ENCODE data around the gene ARAP3. TPM values are rescaled to one million over a fixed set of nuclear protein-coding genes. Genes with fewer than 3 reads are reported as not detected.

Gene ARAP3
- total and polyA plus RNA-seq, 2 donors (not counting 3 experiments of a cell fraction or from before 2014, with no cell fraction given): 60.6 to 136 TPM

DNA sequence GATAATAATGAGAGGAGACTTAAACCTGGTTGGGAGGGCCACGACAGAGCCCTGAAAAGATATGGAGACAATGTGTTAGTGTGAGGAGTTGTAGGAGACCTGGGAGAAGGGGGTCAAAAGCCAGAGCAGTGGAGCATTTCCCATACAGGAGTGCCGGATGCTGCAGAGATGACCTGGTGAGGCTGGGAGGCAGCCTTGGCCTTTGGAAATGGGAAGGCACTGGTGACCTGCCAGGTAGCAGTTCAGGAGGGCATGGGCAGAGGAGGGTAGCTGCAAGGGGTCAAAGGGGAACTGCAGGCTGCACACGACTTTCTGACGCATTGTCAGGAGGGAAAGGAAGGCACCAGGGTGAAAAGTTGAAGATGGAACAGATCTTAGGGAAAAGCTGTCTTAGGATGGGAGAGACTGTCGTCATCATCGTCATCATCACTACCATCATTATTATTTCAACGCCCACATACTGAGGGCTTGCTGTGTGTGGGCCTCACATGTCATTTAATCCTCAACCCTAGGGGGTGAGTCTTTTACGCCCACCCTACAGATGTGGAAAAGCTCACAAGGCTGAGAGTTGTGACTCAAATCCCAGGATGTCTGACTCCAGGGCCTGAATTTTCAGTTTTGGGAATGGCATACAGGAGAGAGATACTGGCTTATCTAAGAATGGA is 13.3 kb downstream of the ARAP3 start:
- DNase-seq (ENCODE audit: low read depth, low spot score) (no peak), FAIRE-seq (no peak)
- H4K20me1 ChIP-seq (replicated peaks; ENCODE audit: control insufficient read depth, extremely low read depth, insufficient read depth, low read length): no peaks in the 10 kb centered on the region
- no peak overlapping the region for H3K27ac ChIP-seq (ENCODE audit: insufficient read depth, low read depth, low read length)
- H3K4me2 ChIP-seq (ENCODE audit: insufficient read depth, low read length): no peak overlapping the region
- peaks cover 12% of the 10 kb centered on the region for H3K79me2 ChIP-seq (ENCODE audit: control insufficient read depth, insufficient read depth, low read length)
- H3K9me1 ChIP-seq (replicated peaks; ENCODE audit: control insufficient read depth, extremely low read depth, insufficient read depth, low read length): no peaks in the 10 kb centered on the region
- dilution Hi-C loops (cut with MboI; ENCODE audit: extremely low pct_ligation_motif_present, low sequenced_read_pairs) (no loop called here), intact Hi-C loops (cut with micrococcal nuclease) (no loop called here)
- no peak overlapping the region for H3K9ac ChIP-seq (replicated peaks; ENCODE audit: extremely low read depth, insufficient read depth, low read length)
- BruUV-seq (replicated peaks): no TSS peak
- ChIA-PET CTCF (interaction anchor here (0.6 to 2.4 kb wide), 10 partner anchors 8 to 292 kb away, joined by 3 to 16 read pairs (median 4); no protein-coding TSS in a partner anchor), POLR2A (interaction anchor here (0.6 kb wide), 1 partner anchor 165 kb away, joined by 3 read pairs; no protein-coding TSS in a partner anchor)
- H2AFZ ChIP-seq (ENCODE audit: low read depth, low read length): no peak overlapping the region
- no peak for TF ChIP-seq JUN (IDR thresholded peaks at IDR 0.05; ENCODE audit: borderline replicate concordance, insufficient read depth, insufficient read length, low read depth)
- TF ChIP-seq, protein P1, sequence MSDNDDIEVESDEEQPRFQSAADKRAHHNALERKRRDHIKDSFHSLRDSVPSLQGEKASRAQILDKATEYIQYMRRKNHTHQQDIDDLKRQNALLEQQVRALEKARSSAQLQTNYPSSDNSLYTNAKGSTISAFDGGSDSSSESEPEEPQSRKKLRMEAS (IDR thresholded peaks at IDR 0.05; ENCODE audit: insufficient read depth, insufficient read length): no peak
- TF ChIP-seq POLR2AphosphoS5 (IDR thresholded peaks at IDR 0.05; ENCODE audit: insufficient read depth, low read depth, low read length): no peak
- TF ChIP-seq EZH2 (IDR thresholded peaks at IDR 0.05; ENCODE audit: borderline replicate concordance, low read depth, low read length, severe bottlenecking): no peak
- TF ChIP-seq, protein P2, sequence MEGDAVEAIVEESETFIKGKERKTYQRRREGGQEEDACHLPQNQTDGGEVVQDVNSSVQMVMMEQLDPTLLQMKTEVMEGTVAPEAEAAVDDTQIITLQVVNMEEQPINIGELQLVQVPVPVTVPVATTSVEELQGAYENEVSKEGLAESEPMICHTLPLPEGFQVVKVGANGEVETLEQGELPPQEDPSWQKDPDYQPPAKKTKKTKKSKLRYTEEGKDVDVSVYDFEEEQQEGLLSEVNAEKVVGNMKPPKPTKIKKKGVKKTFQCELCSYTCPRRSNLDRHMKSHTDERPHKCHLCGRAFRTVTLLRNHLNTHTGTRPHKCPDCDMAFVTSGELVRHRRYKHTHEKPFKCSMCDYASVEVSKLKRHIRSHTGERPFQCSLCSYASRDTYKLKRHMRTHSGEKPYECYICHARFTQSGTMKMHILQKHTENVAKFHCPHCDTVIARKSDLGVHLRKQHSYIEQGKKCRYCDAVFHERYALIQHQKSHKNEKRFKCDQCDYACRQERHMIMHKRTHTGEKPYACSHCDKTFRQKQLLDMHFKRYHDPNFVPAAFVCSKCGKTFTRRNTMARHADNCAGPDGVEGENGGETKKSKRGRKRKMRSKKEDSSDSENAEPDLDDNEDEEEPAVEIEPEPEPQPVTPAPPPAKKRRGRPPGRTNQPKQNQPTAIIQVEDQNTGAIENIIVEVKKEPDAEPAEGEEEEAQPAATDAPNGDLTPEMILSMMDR (IDR thresholded peaks at IDR 0.05; ENCODE audit: extremely low read depth in 1 of 2, insufficient read depth in 1 of 2, low read depth in 1 of 2, low read length in 2 of 2): no peak
- no peak for TF ChIP-seq GATA2 (IDR thresholded peaks at IDR 0.05; ENCODE audit: insufficient read depth, insufficient read length, low read depth, low read length)
- no peak for TF ChIP-seq MYC (IDR thresholded peaks at IDR 0.05; ENCODE audit: low read depth, low read length)
- no peak for TF ChIP-seq POLR2A (IDR thresholded peaks at IDR 0.05; ENCODE audit: low read depth, low read length)
- TF ChIP-seq FOS (IDR thresholded peaks at IDR 0.05; ENCODE audit: borderline replicate concordance, insufficient read depth, low read length): no peak
- no peaks in the 10 kb centered on the region for H3K27me3 ChIP-seq (ENCODE audit: control insufficient read depth in 2 of 2, insufficient read depth in 2 of 2, low read length in 2 of 2)
- H3K9me3 ChIP-seq (replicated peaks; ENCODE audit: control insufficient read depth, insufficient read depth, low read length): no peaks in the 10 kb centered on the region
- peaks cover 7% of the 10 kb centered on the region for H3K4me1 ChIP-seq (ENCODE audit: control insufficient read depth, extremely low read depth, insufficient read depth, low read length)
- peaks cover 25 to 59% of the 10 kb centered on the region in 2 experiments for H3K36me3 ChIP-seq (ENCODE audit: control insufficient read depth in 2 of 2, extremely low read depth in 1 of 2, insufficient read depth in 2 of 2, low read length in 2 of 2)
- no peak overlapping the region for H3K4me3 ChIP-seq (replicated peaks in 1 of 3; ENCODE audit: insufficient read depth in 1 of 3, low read depth in 1 of 3, low read length in 3 of 3)

All from endothelial cell of umbilical vein (primary cell).